IPS-15b (cell line): ENCODE measurements around the gene OXCT2.
"Not testable (repeated sequence)": the region's sequence is repeated elsewhere in the genome, so short reads cannot be mapped to it uniquely, and the experiment has no call there.

Experiments
- H3K27me3 ChIP-seq: one replicate; pipeline ENCODE4 v1.6.1; 2013; ENCODE audit warnings: low read length; ENCODE audit not compliant: control insufficient read depth, insufficient read depth
- H3K36me3 ChIP-seq: one replicate; pipeline ENCODE4 v1.6.1; 2013; ENCODE audit warnings: low read length; ENCODE audit not compliant: control insufficient read depth, insufficient read depth
- H3K4me1 ChIP-seq: one replicate; pipeline ENCODE4 v1.6.1; 2013; ENCODE audit warnings: mild to moderate bottlenecking, low read length; ENCODE audit not compliant: control insufficient read depth, insufficient read depth
- H3K4me3 ChIP-seq: one replicate; pipeline ENCODE4 v1.5.1; 2013; ENCODE audit warnings: low read depth, low read length
- H3K9ac ChIP-seq: one replicate; pipeline ENCODE4 v1.6.1; 2013; ENCODE audit warnings: low read depth, mild to moderate bottlenecking, low read length
- H3K9me3 ChIP-seq: one replicate; pipeline ENCODE4 v1.6.1; 2013; ENCODE audit warnings: mild to moderate bottlenecking, low read length; ENCODE audit not compliant: control insufficient read depth, insufficient read depth

The OXCT2 gene

GRCh38 chr1:39771022-39771532, at the start of gene OXCT2:
Gene OXCT2 (minus strand): TSS chr1:39771348. CDS start chr1:39771255, 93 bp downstream.
- H3K27me3 ChIP-seq, H3K9me3 ChIP-seq, H3K36me3 ChIP-seq, H3K9ac ChIP-seq, H3K4me1 ChIP-seq: not testable (repeated sequence)
- H3K4me3 ChIP-seq: peak within 1 kb of the TSS; percentile 28

DNA sequence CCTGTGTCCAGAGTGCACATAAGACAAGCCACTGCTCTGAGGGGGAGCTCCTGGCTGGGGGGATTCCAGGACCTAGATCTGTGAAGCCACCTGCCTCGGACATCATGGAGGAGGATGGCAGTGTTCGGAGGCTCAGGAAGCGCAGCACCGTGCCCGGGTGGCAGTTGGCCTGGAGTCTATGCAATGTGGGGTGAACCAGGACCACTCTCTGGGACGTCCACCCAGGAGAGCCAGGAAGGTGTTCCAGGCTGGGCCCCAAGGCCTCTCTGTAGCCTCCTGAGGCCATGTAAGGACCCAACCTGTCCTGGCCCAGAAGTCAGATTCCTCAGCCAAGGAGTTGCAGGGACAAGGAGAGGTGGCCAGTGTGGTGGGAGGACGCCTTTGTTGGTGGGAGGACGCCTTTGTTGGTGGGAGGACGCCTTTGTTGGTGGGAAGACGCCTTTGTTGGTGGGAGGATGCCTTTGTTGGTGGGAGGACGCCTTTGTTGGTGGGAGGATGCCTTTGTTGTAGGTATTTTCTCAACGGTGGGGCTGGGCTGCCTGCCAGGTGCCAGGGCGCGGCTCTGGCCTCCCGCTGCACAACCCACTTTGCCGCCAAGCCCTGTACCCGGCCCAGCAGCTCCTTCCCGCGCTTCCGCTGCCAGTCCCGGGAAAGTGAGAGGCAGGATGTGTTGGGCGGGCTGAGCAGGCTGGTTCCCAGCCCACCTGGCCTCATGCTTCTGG, 48.1 kb upstream of the OXCT2 start:
- no peaks in the 10 kb centered on the region for H3K36me3 ChIP-seq
- peaks cover 5% of the 10 kb centered on the region for H3K27me3 ChIP-seq
- H3K9ac ChIP-seq: no peak overlapping the region
- H3K4me1 ChIP-seq: no peaks in the 10 kb centered on the region
- H3K4me3 ChIP-seq: no peak overlapping the region
- no peaks in the 10 kb centered on the region for H3K9me3 ChIP-seq

- H3K9me3 ChIP-seq: no peaks in the 10 kb centered on the region
- no peaks in the 10 kb centered on the region for H3K4me1 ChIP-seq
- H3K4me3 ChIP-seq: no peak overlapping the region
- H3K9ac ChIP-seq: no peak overlapping the region
- peaks cover 5% of the 10 kb centered on the region for H3K27me3 ChIP-seq
- H3K36me3 ChIP-seq: no peaks in the 10 kb centered on the region
Measured at GRCh38 chr1:39818482-39818881, 47.3 kb upstream of the OXCT2 start.

- not testable (repeated sequence) for H3K27me3 ChIP-seq, H3K4me1 ChIP-seq, H3K9ac ChIP-seq, H3K4me3 ChIP-seq, H3K9me3 ChIP-seq, H3K36me3 ChIP-seq
Measured at GRCh38 chr1:39817091-39817932, 46.2 kb upstream of the OXCT2 start.

DNA sequence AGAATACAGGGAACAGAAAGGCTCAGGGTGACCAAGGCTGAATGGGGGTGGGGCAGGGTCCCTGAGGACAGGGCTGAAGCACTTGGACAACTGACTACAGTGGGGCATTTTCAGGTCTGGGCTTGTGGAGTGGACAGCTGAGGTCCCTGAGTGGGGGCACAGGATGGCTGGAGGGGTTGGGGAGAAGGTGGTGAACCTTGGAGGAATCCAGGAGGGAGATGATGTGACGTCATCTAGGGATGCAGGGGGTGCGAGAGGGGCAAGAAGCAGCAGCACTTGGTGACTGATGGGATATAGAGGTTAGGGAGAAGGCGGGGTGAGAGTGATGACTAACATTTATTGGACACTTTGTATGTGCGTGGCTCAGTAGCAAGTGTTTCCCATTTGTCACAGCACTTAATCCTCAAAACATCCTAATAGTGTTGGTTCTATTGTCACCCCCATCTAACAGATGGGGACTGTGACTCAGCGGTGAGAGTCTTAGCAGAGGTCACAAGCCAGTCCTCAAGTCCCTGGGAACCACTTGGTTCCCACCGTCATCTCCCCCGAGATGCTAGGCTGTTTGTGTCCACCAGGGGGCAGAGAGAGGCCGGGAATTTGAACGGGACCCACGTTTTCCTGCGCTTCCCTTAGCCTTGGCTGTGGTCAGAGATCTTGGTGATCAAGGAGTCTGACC, 45.4 kb upstream of the OXCT2 start:
- H3K4me1 ChIP-seq: no peaks in the 10 kb centered on the region
- no peaks in the 10 kb centered on the region for H3K36me3 ChIP-seq
- peaks cover 5% of the 10 kb centered on the region for H3K27me3 ChIP-seq
- no peak overlapping the region for H3K4me3 ChIP-seq
- H3K9me3 ChIP-seq: no peaks in the 10 kb centered on the region
- no peak overlapping the region for H3K9ac ChIP-seq

DNA sequence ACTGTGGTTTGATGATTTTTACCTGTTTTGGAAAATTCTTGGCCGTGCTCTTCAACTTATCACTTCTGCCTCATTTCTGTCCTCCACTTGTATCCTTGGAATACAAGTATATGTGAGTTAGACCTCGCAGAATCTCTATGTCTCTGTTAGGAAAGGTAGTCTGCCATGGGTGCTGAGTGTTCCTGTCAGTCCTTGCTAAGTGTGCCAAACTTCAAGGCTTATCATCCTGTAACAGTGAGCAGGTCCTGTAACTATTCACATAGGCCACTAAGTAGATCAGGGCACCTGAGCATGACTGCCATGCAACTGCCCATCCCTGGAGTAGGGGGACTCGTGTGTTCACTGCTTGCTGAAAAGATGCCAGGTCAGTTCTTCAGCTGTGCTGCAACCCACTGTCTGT, 41.8 kb upstream of the OXCT2 start:
- Histone ChIP-seq H3K4me3 (no peak overlapping the region), H3K36me3 (no peaks in the 10 kb centered on the region), H3K27me3 (peaks cover 5% of the 10 kb centered on the region), H3K9me3 (no peaks in the 10 kb centered on the region), H3K9ac (no peak overlapping the region), H3K4me1 (no peaks in the 10 kb centered on the region)

GRCh38 chr1:39808784-39809517, 37.8 kb upstream of the OXCT2 start:
- H3K9me3 ChIP-seq: no peaks in the 10 kb centered on the region
- no peaks in the 10 kb centered on the region for H3K36me3 ChIP-seq
- H3K4me3 ChIP-seq: no peak overlapping the region
- H3K4me1 ChIP-seq: no peaks in the 10 kb centered on the region
- H3K27me3 ChIP-seq: no peaks in the 10 kb centered on the region
- no peak overlapping the region for H3K9ac ChIP-seq

- no peaks in the 10 kb centered on the region for H3K36me3 ChIP-seq
- no peak overlapping the region for H3K4me3 ChIP-seq
- H3K27me3 ChIP-seq: no peaks in the 10 kb centered on the region
- H3K9me3 ChIP-seq: no peaks in the 10 kb centered on the region
- H3K4me1 ChIP-seq: peaks cover 4% of the 10 kb centered on the region
- H3K9ac ChIP-seq: no peak overlapping the region
Measured at GRCh38 chr1:39805385-39805784, 34.2 kb upstream of the OXCT2 start.

GRCh38 chr1:39802496-39803260, 31.5 kb upstream of the OXCT2 start:
- no peaks in the 10 kb centered on the region for H3K36me3 ChIP-seq
- peaks cover 4% of the 10 kb centered on the region for H3K4me1 ChIP-seq
- no peaks in the 10 kb centered on the region for H3K9me3 ChIP-seq
- H3K9ac ChIP-seq: no peak overlapping the region
- no peak overlapping the region for H3K4me3 ChIP-seq
- peaks cover 7% of the 10 kb centered on the region for H3K27me3 ChIP-seq

DNA sequence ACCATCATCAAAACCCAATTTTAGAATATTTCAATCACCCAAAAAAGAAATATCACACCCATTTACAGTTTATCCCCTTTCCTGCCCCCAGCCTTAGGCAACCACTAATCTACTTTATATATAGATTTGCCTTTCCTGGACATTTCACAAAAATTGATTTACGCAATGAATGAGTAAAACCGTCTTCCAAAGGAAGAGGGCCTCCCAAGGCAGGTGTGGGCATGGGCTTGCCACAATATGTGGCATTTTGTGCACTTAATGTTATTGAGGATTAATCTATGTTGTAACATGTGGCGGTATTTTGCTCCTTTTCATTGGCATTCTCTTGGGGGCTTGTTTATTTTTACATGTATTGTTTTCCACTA, 29.3 kb upstream of the OXCT2 start:
- H3K4me3 ChIP-seq: no peak overlapping the region
- H3K9me3 ChIP-seq: no peaks in the 10 kb centered on the region
- no peaks in the 10 kb centered on the region for H3K36me3 ChIP-seq
- H3K9ac ChIP-seq: no peak overlapping the region
- peaks cover 4% of the 10 kb centered on the region for H3K4me1 ChIP-seq
- peaks cover 9% of the 10 kb centered on the region for H3K27me3 ChIP-seq
